ENCODE measurements around the gene LHB.

DNA sequence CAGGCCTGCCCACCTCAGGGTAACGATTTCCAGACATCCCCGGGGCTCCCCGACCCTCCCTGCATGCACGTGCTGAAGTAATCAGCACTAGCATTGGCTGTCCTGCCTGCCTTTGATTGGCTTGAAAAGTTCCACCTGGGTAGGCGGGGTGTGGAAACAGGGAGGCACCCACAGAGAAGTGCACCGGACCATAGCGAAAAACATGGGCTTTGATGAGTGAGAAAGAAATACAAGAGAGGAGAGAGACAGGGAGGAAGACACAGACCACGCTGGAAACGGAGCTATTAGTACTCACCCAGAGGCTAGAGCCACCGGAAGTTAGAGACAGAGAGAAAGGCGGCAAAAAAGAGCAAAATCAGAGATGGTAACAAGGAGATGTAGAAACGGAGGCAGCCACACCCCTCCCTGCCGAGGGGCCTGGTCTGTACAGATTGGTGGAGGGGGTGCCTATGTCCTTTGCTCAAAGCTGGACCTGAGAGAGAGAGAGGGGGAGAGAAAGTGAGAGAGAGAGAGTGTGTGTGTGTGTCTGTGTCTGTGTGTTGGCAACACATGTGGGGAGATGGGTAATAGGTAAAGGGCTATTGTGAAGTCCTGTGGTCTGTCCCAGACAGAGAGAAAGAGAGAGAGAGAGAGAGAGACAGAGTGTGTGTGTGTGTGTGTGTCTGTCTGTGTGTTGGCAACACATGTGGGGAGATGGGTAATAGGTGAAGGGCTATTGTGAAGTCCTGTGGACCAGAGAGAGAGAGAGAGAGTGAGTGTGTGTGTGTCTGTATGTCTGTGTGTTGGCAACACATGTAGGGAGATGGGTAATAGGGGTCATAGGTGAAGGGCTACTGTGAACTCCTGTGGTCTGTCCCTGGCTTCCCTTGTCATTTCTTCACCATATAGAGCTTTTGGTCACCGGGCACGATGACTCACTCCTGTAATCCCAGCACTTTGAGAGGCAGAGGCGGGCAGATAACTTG, 4.3 kb upstream of the LHB start:
- TF ChIP-seq POLR2A (IDR thresholded peaks at IDR 0.05) (no peak), POLR2AphosphoS5 (IDR thresholded peaks at IDR 0.05) (no peak)
- TF ChIP-seq, protein P1, sequence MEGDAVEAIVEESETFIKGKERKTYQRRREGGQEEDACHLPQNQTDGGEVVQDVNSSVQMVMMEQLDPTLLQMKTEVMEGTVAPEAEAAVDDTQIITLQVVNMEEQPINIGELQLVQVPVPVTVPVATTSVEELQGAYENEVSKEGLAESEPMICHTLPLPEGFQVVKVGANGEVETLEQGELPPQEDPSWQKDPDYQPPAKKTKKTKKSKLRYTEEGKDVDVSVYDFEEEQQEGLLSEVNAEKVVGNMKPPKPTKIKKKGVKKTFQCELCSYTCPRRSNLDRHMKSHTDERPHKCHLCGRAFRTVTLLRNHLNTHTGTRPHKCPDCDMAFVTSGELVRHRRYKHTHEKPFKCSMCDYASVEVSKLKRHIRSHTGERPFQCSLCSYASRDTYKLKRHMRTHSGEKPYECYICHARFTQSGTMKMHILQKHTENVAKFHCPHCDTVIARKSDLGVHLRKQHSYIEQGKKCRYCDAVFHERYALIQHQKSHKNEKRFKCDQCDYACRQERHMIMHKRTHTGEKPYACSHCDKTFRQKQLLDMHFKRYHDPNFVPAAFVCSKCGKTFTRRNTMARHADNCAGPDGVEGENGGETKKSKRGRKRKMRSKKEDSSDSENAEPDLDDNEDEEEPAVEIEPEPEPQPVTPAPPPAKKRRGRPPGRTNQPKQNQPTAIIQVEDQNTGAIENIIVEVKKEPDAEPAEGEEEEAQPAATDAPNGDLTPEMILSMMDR (IDR thresholded peaks at IDR 0.05) = no peak

Measured in breast epithelium (tissue), 3 donors.